Neuronal stem cell (in vitro differentiated cells): ENCODE data around the gene YWHAH.
A peak's percentile ranks its signal among the peaks of the same experiment; 100 is the strongest.
"Not testable (repeated sequence)": the region's sequence is repeated elsewhere in the genome, so short reads cannot be mapped to it uniquely, and the experiment has no call there.

Source experiments
- DNase-seq: peaks from one replicate; pipeline ENCODE4 v3.0.0-alpha.2; 2013; ENCODE audit warnings: low spot score
- H2AFZ ChIP-seq: one replicate; pipeline ENCODE4 v1.6.1; 2013; ENCODE audit warnings: mild to moderate bottlenecking, low read length, inconsistent platforms
- H2AK5ac ChIP-seq: 2 replicates; pipeline ENCODE4 v1.6.1; 2013; ENCODE audit warnings: low read depth, mild to moderate bottlenecking, inconsistent platforms, low read length, moderate library complexity, mixed read lengths
- H2BK120ac ChIP-seq: 2 replicates; pipeline ENCODE4 v1.6.1; 2013; ENCODE audit warnings: low read depth, mild to moderate bottlenecking, inconsistent platforms, low read length, moderate library complexity, mixed read lengths
- H2BK12ac ChIP-seq: one replicate; pipeline ENCODE4 v1.6.1; 2013; ENCODE audit warnings: low read length, inconsistent platforms
- H2BK15ac ChIP-seq: 2 replicates; pipeline ENCODE4 v1.6.1; 2013; ENCODE audit warnings: mild to moderate bottlenecking, low read length, inconsistent platforms, mixed read lengths
- H2BK5ac ChIP-seq: one replicate; pipeline ENCODE4 v1.6.1; 2013; ENCODE audit warnings: inconsistent platforms, mild to moderate bottlenecking, low read length, moderate library complexity
- H3K14ac ChIP-seq: one replicate; pipeline ENCODE4 v1.6.1; 2013; ENCODE audit warnings: low read length, inconsistent platforms
- H3K18ac ChIP-seq: 2 replicates; pipeline ENCODE4 v1.6.1; 2013; ENCODE audit warnings: low read length, inconsistent platforms
- H3K23ac ChIP-seq: 2 replicates; pipeline ENCODE4 v1.6.1; 2013; ENCODE audit warnings: low read depth, mild to moderate bottlenecking, mixed read lengths, low read length, inconsistent platforms; ENCODE audit not compliant: poor library complexity
- H3K27ac ChIP-seq: replicated peaks from 3 replicates; pipeline ENCODE4 v1.5.1; 2013; ENCODE audit warnings: low read length, inconsistent platforms
- H3K27me3 ChIP-seq, 3 experiments: 2 replicates each; pipeline ENCODE4 v1.6.1; 2013; ENCODE audit warnings: low read length in 3 of 3, mild to moderate bottlenecking in 2 of 3, inconsistent platforms in 1 of 3, low read depth in 1 of 3, mixed read lengths in 1 of 3, moderate library complexity in 1 of 3; ENCODE audit not compliant: control insufficient read depth in 3 of 3, insufficient read depth in 3 of 3
- H3K36me3 ChIP-seq, 2 donors: replicated peaks in 1 of 2; 2 replicates each; pipeline ENCODE4 v1.6.1; 2013; ENCODE audit warnings: low read length in 2 of 2; ENCODE audit not compliant: control insufficient read depth in 2 of 2, insufficient read depth in 2 of 2
- H3K4ac ChIP-seq: 2 replicates; pipeline ENCODE4 v1.6.1; 2013; ENCODE audit warnings: inconsistent platforms, mild to moderate bottlenecking, low read length, moderate library complexity
- H3K4me1 ChIP-seq, 2 donors: 1 replicate in 1 of 2; 2 replicates in 1 of 2; pipeline ENCODE4 v1.6.1; 2013; ENCODE audit warnings: low read length in 2 of 2, low read depth in 1 of 2; ENCODE audit not compliant: control insufficient read depth in 2 of 2, insufficient read depth in 1 of 2
- H3K4me2 ChIP-seq: one replicate; pipeline ENCODE4 v1.6.1; 2013; ENCODE audit warnings: mild to moderate bottlenecking, low read length, inconsistent platforms; ENCODE audit not compliant: insufficient read depth, poor library complexity, severe bottlenecking
- H3K4me3 ChIP-seq, 2 donors: 2 replicates each; pipeline ENCODE4 v1.5.1; 2013; ENCODE audit warnings: low read length in 2 of 2, mild to moderate bottlenecking in 2 of 2, inconsistent platforms in 1 of 2, moderate library complexity in 1 of 2
- H3K79me1 ChIP-seq: one replicate; pipeline ENCODE4 v1.6.1; 2013; ENCODE audit warnings: low read depth, mild to moderate bottlenecking, inconsistent platforms, low read length, moderate library complexity
- H3K9ac ChIP-seq: one replicate; pipeline ENCODE4 v1.6.1; 2013; ENCODE audit warnings: mild to moderate bottlenecking, low read depth, low read length, inconsistent platforms; ENCODE audit not compliant: poor library complexity
- H3K9me3 ChIP-seq, 2 donors: replicated peaks in 1 of 2; 2 replicates each; pipeline versions ENCODE3 to v1.6.1; 2013; ENCODE audit warnings: low read length in 2 of 2, mild to moderate bottlenecking in 2 of 2, inconsistent platforms in 1 of 2, low read depth in 1 of 2, mixed read lengths in 1 of 2, moderate library complexity in 1 of 2; ENCODE audit not compliant: control insufficient read depth in 2 of 2, insufficient read depth in 1 of 2
- H4K8ac ChIP-seq: one replicate; pipeline ENCODE4 v1.6.1; 2013; ENCODE audit warnings: low read depth, mild to moderate bottlenecking, inconsistent platforms, low read length, moderate library complexity
- H4K91ac ChIP-seq: one replicate; pipeline ENCODE4 v1.6.1; 2013; ENCODE audit warnings: low read length, low read depth, mild to moderate bottlenecking, inconsistent platforms; ENCODE audit not compliant: poor library complexity
- WGBS, 2 donors: extraction: QIAGEN DNeasy Blood & Tissue Kit; methylation state at CpG; one replicate each; pipeline ENCODE4 v1.1.7; 2013; ENCODE audit warnings: missing lambda C conversion rate in 2 of 2, mixed read lengths in 1 of 2; ENCODE audit not compliant: insufficient read length in 2 of 2, insufficient replicate concordance in 1 of 2; ENCODE audit errors: extremely low coverage in 2 of 2; 5-methylcytosine and 5-hydroxymethylcytosine counted together

Gene YWHAH

GRCh38 chr22:31977939-31978338 is 33.6 kb downstream of the YWHAH start:
- no peaks in the 10 kb centered on the region for H3K9me3 ChIP-seq
- H4K8ac ChIP-seq, result no peak overlapping the region
- no peak overlapping the region for H3K27ac ChIP-seq
- H3K4me2 ChIP-seq, result no peak overlapping the region
- no peak overlapping the region for H2BK120ac ChIP-seq
- WGBS, 2 donors, result no CpG with 5 or more reads among the region's 3 CpGs
- H3K9ac ChIP-seq, result no peak overlapping the region
- no peak overlapping the region for H2BK12ac ChIP-seq
- no peak overlapping the region for H2AK5ac ChIP-seq
- H4K91ac ChIP-seq, result no peak overlapping the region
- no peaks in the 10 kb centered on the region for H3K79me1 ChIP-seq
- no peak overlapping the region for H3K14ac ChIP-seq
- no peak overlapping the region for H2BK15ac ChIP-seq
- no peak overlapping the region for H3K18ac ChIP-seq
- no peak for DNase-seq
- H3K27me3 ChIP-seq, result peaks cover 0 to 4% (median 0%) of the 10 kb centered on the region in 3 experiments
- H3K4me1 ChIP-seq, result no peaks in the 10 kb centered on the region
- H3K4me3 ChIP-seq, result no peak overlapping the region
- H2BK5ac ChIP-seq, result no peak overlapping the region
- no peak overlapping the region for H2AFZ ChIP-seq
- H3K23ac ChIP-seq, result no peak overlapping the region
- no peak overlapping the region for H3K4ac ChIP-seq
- H3K36me3 ChIP-seq, result no peaks in the 10 kb centered on the region

- Histone ChIP-seq H3K14ac (no peak overlapping the region), H2BK12ac (no peak overlapping the region), H3K27ac (no peak overlapping the region), H2BK15ac (no peak overlapping the region), H2AFZ (no peak overlapping the region), H3K36me3 (no peaks in the 10 kb centered on the region), H3K9ac (no peak overlapping the region), H2BK5ac (no peak overlapping the region), H4K8ac (no peak overlapping the region), H3K4me1 (peaks cover 3% of the 10 kb centered on the region in 2 donors), H3K18ac (no peak overlapping the region), H3K9me3 (no peaks in the 10 kb centered on the region), H2BK120ac (no peak overlapping the region), H3K4me2 (no peak overlapping the region), H2AK5ac (no peak overlapping the region), H3K27me3 (no peaks in the 10 kb centered on the region), H3K4me3 (no peak overlapping the region), H4K91ac (no peak overlapping the region), H3K79me1 (no peaks in the 10 kb centered on the region), H3K23ac (no peak overlapping the region), H3K4ac (no peak overlapping the region)
- no CpG with 5 or more reads among the region's 4 CpGs for WGBS, 2 donors
- no peak for DNase-seq
Observed at GRCh38 chr22:31980628-31981027, 36.3 kb downstream of the YWHAH start.

- H2BK5ac ChIP-seq, H3K79me1 ChIP-seq, H2AFZ ChIP-seq, H2BK120ac ChIP-seq, H3K4ac ChIP-seq, H3K18ac ChIP-seq, H2BK15ac ChIP-seq, H3K14ac ChIP-seq, H3K4me3 ChIP-seq, H3K27me3 ChIP-seq, DNase-seq, H3K9ac ChIP-seq, H2BK12ac ChIP-seq, H3K27ac ChIP-seq, H4K91ac ChIP-seq, H4K8ac ChIP-seq, H2AK5ac ChIP-seq, H3K36me3 ChIP-seq, H3K4me1 ChIP-seq, H3K4me2 ChIP-seq, H3K23ac ChIP-seq, H3K9me3 ChIP-seq: not testable (repeated sequence)
- no CpG with 5 or more reads among the region's 8 CpGs for WGBS, 2 donors
Observed at GRCh38 chr22:31981976-31982375, 37.6 kb downstream of the YWHAH start.

- no peak overlapping the region for H3K4ac ChIP-seq
- no peaks in the 10 kb centered on the region for H3K36me3 ChIP-seq
- H3K4me1 ChIP-seq, result peaks cover 3% of the 10 kb centered on the region in 2 donors
- no peak for DNase-seq
- H3K9me3 ChIP-seq, result no peaks in the 10 kb centered on the region
- peak overlapping the region; percentile 15 for H2AFZ ChIP-seq
- H3K14ac ChIP-seq, result no peak overlapping the region
- H2BK12ac ChIP-seq, result no peak overlapping the region
- no peak overlapping the region for H3K9ac ChIP-seq
- H3K27ac ChIP-seq, result no peak overlapping the region
- H2BK120ac ChIP-seq, result no peak overlapping the region
- H4K91ac ChIP-seq, result no peak overlapping the region
- no peaks in the 10 kb centered on the region for H3K79me1 ChIP-seq
- no peak overlapping the region for H2AK5ac ChIP-seq
- no peak overlapping the region for H3K4me3 ChIP-seq
- H3K18ac ChIP-seq, result no peak overlapping the region
- no peak overlapping the region for H2BK15ac ChIP-seq
- no peak overlapping the region for H4K8ac ChIP-seq
- H3K4me2 ChIP-seq, result no peak overlapping the region
- H3K27me3 ChIP-seq, result no peaks in the 10 kb centered on the region
- WGBS, 2 donors, result no CpG with 5 or more reads among the region's 6 CpGs
- no peak overlapping the region for H3K23ac ChIP-seq
- H2BK5ac ChIP-seq, result no peak overlapping the region
Observed at GRCh38 chr22:31983911-31984656, 39.7 kb downstream of the YWHAH start.
